ENCODE results near the gene LRRC17.
A peak's percentile ranks its signal among the peaks of the same experiment; 100 is the strongest.

LRRC17 gene

GRCh38 chr7:102890292-102890970, 22.4 kb upstream of the LRRC17 start:
- no peak overlapping the region for H3K4me3 ChIP-seq (replicated peaks in 1 of 2; ENCODE audit: low read depth in 2 of 2, low read length in 2 of 2)
- DNase-seq (ENCODE audit: low read depth in 2 of 2): peak; percentile 68 to 79
- no peak for TF ChIP-seq CTCF (IDR thresholded peaks at IDR 0.05; ENCODE audit: low read depth, low read length)

GRCh38 chr7:102890971-102891692, 21.7 kb upstream of the LRRC17 start:
- DNase-seq (ENCODE audit: low read depth in 2 of 2): no peak
- H3K4me3 ChIP-seq (replicated peaks in 1 of 2; ENCODE audit: low read depth in 2 of 2, low read length in 2 of 2): no peak overlapping the region
- no peak for TF ChIP-seq CTCF (IDR thresholded peaks at IDR 0.05; ENCODE audit: low read depth, low read length)

GRCh38 chr7:102891693-102892261, 21.0 kb upstream of the LRRC17 start:
- no peak for TF ChIP-seq CTCF (IDR thresholded peaks at IDR 0.05; ENCODE audit: low read depth, low read length)
- H3K4me3 ChIP-seq (replicated peaks in 1 of 2; ENCODE audit: low read depth in 2 of 2, low read length in 2 of 2): no peak overlapping the region
- DNase-seq (ENCODE audit: low read depth in 2 of 2): peak; percentile 88 to 90

- no peak overlapping the region for H3K4me3 ChIP-seq (replicated peaks in 1 of 2; ENCODE audit: low read depth in 2 of 2, low read length in 2 of 2)
- TF ChIP-seq CTCF (IDR thresholded peaks at IDR 0.05; ENCODE audit: low read depth, low read length): no peak
- DNase-seq (ENCODE audit: low read depth in 2 of 2): peak; percentile 67 to 76
These were observed 20.0 kb upstream of the LRRC17 start for GRCh38 chr7:102892631-102893278.

GRCh38 chr7:102895602-102896001, 17.2 kb upstream of the LRRC17 start:
- no peak for DNase-seq (ENCODE audit: low read depth in 2 of 2)
- no peak for TF ChIP-seq CTCF (IDR thresholded peaks at IDR 0.05; ENCODE audit: low read depth, low read length)
- H3K4me3 ChIP-seq (replicated peaks in 1 of 2; ENCODE audit: low read depth in 2 of 2, low read length in 2 of 2): no peak overlapping the region

- DNase-seq (ENCODE audit: low read depth in 2 of 2): no peak
- TF ChIP-seq CTCF (IDR thresholded peaks at IDR 0.05; ENCODE audit: low read depth, low read length): no peak
- H3K4me3 ChIP-seq (replicated peaks in 1 of 2; ENCODE audit: low read depth in 2 of 2, low read length in 2 of 2): no peak overlapping the region
These were observed 16.2 kb upstream of the LRRC17 start for GRCh38 chr7:102896585-102896984.

Data from cardiac fibroblast (primary cell).